NCI-H2029 treated with DMSO at 0.1 percent for 48 hours (cell line): ENCODE data around the gene TYRO3.

ENCODE experiments used
- DNase-seq: peaks from one replicate; lab custom pipeline; 2025; lab: John Stamatoyannopoulos, UW

The TYRO3 gene

GRCh38 chr15:41603941-41604911 is 45.2 kb downstream of the TYRO3 start:
- no peak for DNase-seq

DNA sequence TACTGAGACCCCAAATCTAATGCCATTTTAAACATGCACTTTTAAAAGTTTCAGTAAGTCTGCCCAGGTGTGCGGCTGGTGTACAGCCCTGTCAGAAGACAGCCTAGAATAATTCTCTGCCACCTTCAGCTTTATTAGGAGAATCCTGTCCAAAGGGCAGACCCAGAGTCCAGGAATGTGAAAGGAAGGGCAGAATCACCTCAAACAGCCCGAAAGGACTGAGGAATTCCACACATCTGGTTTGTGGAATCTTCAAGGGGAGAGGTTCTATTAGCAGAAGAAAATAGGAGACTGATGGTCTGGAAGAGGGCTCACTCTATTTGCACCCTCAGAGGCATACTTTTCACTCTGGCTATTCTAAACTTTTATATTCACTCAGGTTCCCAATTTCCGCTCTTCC is 46.6 kb downstream of the TYRO3 start:
- DNase-seq: no peak

DNA sequence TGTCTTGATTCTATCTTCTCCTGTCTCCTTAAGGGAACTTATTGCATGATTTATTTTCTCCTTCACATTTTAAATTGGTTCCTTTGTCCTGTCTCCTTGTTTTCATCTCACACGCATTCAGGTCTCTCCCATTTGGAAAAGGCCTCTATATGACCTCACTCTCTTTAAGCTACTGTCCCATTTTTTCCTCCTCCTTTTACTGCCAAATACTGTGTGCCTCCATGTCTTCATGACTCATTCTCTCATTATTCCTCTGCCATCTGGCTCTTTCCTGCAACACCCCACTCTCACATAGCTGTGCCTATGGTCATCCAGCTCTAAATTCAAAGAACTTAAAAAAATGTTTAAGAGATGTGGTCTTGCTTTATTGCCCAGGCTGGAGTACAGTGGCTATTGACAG is 48.0 kb downstream of the TYRO3 start:
- DNase-seq: no peak

DNA sequence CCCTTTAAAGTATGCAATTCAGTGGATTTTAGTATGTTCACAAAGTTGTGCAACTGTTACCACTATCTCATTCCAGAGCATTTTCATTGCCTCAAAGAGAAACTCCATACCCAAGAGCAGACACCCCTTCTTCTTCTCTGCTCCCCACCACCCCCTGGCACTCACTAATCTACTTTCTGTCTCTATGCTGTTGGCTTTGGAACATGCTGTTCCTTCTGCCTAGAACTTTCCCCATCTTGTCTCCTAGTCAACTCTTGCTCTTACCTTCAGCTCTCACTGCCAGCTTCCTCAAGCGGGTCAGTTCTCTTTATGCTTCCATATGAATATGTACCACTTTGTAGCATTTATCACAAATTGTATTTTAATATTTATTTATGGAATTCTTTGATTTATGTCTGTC is 50.1 kb downstream of the TYRO3 start:
- no peak for DNase-seq

GRCh38 chr15:41610048-41610447 is 51.0 kb downstream of the TYRO3 start:
- no peak for DNase-seq

DNA sequence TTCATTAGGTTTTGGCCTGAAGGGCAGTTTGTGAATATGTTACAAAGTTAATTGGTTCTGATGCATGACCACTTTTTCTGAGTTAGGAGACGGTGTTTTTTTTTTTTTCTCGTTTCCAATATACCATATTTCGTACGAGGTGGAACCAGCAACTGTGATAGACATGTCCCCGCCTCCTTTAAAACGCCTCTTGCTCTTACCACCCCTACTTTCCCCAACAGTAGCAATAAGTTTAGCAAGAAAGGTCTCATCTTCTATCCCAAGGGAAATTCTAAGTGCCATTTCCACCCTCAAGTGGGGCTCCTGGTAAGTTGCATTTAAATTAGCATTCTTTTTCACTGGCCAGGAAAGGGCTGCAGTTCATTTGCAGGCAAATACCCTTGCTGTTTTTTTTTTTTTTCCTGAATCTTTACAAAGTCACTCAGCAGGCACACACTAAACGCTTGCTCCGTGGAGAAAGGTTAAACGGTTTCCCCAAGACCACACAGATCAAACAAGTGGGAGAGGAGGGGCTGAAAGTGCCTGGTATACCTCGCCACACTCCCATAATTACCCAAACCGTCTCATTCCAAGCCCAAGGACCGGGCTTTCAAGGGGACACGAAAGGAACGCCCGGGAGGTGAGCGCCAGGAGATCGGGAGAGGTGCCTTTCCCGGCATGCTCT is 61.7 kb downstream of the TYRO3 start:
- DNase-seq: peak; percentile 10

- no peak for DNase-seq
Measured at GRCh38 chr15:41621200-41622193, 62.5 kb downstream of the TYRO3 start.

DNA sequence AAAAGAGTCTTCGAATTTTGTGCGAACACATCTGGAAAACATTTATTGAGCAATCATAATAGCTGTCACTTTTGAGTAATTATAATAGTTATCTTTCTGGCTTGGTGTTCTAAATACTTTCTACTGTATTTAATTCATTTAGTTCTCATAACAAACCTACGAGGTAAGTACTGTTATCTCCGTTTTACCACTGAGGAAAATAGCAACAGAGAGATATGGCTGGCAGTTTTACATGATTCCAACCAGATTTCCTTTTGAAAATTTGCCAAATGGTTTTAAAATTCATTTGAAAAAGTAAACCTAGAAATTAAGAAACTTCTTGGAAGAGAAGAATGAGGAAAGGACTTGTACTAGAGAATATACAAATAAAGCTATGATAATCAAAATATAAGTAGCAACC is 63.9 kb downstream of the TYRO3 start:
- DNase-seq: no peak

GRCh38 chr15:41627203-41627602 is 68.2 kb downstream of the TYRO3 start:
- DNase-seq: no peak

- no peak for DNase-seq
Measured at GRCh38 chr15:41629463-41629862, 70.5 kb downstream of the TYRO3 start.

GRCh38 chr15:41629883-41630282 is 70.9 kb downstream of the TYRO3 start:
- no peak for DNase-seq

DNA sequence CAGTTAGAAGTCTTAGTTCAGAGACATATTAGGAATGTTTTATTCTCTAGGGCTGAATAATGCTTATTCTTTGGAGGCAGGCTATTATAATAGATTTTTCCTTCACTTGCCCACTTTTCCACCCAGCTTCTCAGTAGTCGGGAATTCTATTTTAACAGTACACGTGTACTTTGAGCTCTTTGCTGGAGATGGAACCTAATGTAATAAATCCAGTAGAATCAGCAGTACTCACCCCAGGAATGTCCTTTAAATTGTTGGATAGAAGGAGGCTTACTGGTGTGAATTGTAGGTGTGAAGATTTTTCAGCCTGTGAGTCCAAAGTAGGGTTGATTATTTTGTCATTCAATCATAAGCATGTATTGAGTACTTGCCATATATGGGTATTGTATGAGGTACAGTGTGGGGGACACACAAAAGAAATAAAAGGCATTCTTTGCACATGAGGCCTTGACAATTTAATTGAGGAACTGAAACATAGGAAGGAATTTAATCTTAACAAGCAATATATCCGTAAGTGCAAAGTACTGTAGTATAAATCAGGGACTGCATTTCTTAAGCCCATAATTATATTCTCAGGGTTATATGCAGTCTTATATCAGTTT is 71.7 kb downstream of the TYRO3 start:
- no peak for DNase-seq

DNA sequence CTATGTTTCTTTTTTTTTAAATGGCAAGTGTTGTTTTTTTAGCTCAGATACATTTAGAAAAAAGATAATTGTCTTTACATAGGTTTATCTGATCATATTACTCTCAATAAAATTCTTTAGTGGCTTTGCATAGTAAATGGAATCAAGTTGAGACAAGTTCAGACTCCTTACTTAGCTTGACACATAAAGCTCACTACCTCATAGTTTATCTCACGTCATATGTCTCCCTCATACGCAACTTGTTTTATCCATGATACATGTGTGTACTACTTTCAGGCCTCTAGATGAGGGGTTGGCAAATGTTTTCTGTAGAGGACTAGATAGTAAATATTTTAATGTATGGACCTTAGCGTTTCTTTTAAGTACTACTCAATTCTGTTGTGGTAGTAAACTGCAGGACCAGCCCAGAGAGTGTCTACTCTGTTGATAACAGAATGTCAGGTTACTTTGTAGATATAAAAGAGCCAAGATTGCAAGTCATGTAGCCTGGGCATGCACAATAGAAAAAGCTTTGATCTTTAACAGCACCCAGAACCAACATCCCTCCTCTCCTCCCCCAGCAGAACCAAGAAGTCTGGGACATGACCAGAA is 73.0 kb downstream of the TYRO3 start:
- no peak for DNase-seq
